Fibroblast of villous mesenchyme (primary cell): ENCODE data around the gene CPTP. TPM values are rescaled to one million over a fixed set of nuclear protein-coding genes. Genes with fewer than 3 reads are reported as not detected.

Experiments
- DNase-seq: peaks from one replicate; pipeline ENCODE4 v3.0.0-alpha.2; 2010; ENCODE audit warnings: low read depth
- H3K4me3 ChIP-seq: 2 replicates; pipeline ENCODE4 v1.5.1; 2011; ENCODE audit warnings: low read depth, mild to moderate bottlenecking, low read length
- total RNA-seq: library from RNA; depleted of rRNA; stranded (reverse); fragments of >200 nt; gene quantifications from 2 replicates; pipeline ENCODE4 v1.2.3, GENCODE V29; 2012
- TF ChIP-seq, protein P1 (sequence below): IDR thresholded peaks from 2 replicates; pipeline ENCODE4 v1.5.1; 2012; ENCODE audit warnings: low read depth, mild to moderate bottlenecking, low read length; ENCODE audit not compliant: insufficient read depth

The CPTP gene
- total RNA-seq, 1 donor: 11.7 TPM

DNA sequence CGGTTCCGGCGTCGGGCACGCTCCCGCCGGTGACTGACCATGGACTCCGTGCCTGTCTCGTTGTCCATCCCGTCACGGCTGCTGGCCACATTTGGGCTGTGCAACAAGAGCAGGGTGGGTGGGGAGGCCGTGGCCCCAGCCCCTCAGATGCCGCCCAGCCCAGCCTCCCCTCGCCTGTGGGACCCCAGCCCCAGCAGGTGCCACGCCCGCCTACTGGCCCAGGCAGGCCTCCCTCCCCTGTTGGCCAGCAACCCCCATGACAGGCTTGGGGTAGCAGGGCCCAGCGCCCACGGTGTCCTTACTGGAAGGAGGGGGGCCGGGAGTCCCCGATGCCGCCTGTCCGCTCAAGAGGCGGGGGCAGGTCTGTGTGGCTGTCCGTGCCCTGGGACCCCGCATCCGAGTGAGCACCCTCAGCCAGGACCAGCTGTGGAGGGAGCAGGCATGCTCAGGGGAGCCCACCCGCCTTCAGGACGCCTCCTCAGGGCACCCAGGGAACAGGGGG, 17.5 kb downstream of the CPTP start:
- TF ChIP-seq, protein P1, sequence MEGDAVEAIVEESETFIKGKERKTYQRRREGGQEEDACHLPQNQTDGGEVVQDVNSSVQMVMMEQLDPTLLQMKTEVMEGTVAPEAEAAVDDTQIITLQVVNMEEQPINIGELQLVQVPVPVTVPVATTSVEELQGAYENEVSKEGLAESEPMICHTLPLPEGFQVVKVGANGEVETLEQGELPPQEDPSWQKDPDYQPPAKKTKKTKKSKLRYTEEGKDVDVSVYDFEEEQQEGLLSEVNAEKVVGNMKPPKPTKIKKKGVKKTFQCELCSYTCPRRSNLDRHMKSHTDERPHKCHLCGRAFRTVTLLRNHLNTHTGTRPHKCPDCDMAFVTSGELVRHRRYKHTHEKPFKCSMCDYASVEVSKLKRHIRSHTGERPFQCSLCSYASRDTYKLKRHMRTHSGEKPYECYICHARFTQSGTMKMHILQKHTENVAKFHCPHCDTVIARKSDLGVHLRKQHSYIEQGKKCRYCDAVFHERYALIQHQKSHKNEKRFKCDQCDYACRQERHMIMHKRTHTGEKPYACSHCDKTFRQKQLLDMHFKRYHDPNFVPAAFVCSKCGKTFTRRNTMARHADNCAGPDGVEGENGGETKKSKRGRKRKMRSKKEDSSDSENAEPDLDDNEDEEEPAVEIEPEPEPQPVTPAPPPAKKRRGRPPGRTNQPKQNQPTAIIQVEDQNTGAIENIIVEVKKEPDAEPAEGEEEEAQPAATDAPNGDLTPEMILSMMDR: no peak
- DNase-seq: no peak

DNA sequence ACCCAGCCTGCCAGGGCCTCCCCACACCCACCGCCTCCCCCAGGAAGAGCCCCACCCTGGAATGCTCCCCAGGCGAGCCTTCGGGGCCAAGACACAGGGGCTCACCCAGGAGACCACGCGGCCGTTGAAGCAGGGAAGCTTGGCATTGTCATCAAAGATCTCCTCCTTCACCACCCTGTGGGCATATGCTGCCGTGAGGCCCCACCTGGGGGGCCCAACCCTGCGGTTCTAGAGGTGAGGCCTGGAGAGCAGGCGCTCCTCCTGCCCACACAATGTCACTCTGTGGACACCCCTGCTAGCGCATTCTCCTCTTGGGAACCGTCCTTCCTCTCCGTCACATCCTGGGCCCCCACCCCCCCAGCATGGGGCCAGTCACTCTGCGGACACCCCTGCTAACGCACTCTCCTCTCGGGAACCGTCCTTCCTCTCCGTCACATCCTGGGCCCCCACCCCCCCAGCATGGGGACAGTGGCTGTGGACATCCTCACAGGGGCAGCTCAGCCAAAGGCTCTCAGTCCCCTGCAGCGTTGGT, 18.0 kb downstream of the CPTP start:
- H3K4me3 ChIP-seq: no peak overlapping the region
- TF ChIP-seq, protein P1: no peak
- no peak for DNase-seq

More for the DNA sequence above, 17.5 kb downstream of the CPTP start:
- H3K4me3 ChIP-seq: no peak overlapping the region

DNA sequence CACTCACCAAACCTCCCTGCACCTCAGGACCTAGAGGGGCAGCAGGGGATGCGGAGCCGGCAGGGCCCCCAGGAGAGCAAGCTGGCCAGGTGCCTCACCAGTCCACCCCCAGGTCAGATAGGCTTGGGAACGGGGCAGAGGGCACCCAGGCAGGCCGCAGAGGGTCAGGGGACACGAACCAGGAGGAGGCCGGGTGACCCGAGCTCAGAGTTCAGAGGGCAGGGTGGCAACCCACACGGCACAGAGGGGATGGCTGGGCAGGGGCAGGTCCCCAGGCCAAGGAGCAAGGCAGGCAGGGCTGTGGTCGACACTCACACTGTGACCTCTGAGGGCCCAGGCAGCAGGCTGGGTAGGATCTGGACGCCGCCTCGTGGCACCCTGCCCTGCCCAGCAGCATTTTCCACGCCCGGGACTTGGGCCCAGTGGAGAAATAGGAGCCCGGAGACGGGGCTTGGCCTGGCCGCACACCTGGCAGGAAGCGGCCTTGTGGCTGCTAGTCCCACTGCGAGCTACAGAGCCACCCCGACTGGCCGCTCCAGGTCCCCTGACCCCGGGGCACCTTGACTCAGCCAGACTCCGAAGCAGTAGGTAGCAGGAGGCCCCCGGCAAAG, 19.3 kb downstream of the CPTP start:
- TF ChIP-seq, protein P1: no peak
- DNase-seq: no peak
- H3K4me3 ChIP-seq: no peak overlapping the region

DNA sequence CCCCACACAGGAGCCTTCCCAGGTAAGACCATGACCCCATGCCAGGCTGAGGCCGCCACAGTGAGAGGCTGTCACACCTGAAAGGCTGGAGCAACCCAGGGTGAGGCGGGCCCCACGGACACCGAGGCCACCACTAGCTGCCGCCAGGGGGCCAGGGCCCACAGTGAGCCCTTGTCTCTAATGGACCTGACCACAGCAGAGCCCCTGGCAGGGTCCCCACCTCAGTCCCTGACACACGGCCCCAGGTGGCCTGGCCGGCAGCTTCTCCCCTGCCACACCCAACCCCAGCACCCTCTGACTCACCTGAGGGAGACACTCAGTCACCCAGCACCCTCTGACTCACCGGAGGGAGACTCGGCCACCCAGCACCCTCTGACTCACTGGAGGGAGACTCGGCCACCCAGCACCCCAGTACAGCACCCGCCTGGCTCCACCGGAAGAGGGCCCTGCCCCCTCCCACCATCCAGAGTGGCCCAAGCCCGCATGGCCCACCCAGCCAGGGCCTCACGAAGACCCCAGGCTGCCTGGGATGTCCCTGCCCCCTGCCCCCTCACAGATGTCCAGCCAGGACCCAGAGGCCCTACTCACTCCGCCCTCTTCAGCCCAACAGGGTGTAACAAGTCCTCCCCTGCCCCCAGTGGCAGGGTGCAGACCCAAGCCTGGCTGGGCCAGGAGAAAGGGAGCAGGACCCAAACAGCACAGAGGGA, 20.2 kb downstream of the CPTP start:
- H3K4me3 ChIP-seq: no peak overlapping the region
- DNase-seq: peak; percentile 75
- TF ChIP-seq, protein P1: peak; percentile 48

DNA sequence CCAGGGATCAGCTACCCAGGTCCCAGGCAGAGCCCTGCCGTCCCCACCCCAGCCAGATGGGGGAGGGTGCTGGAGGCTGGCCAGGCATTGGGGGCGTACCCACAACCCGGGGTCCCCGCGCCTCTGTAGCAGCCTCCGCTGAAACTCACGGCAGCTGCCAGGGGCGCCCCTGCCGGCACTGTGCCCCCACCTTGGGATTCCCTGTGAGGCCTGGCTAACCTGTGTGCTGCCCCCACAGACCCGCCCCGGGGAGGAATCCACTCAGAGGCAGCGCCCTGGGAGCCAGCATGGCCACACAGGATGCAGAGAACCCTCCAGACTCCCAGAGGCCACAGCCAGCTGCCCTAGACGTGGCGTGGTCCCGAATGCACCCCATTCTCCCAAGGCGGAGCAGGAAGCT, 20.8 kb downstream of the CPTP start:
- TF ChIP-seq, protein P1: no peak
- no peak for DNase-seq
- no peak overlapping the region for H3K4me3 ChIP-seq

DNA sequence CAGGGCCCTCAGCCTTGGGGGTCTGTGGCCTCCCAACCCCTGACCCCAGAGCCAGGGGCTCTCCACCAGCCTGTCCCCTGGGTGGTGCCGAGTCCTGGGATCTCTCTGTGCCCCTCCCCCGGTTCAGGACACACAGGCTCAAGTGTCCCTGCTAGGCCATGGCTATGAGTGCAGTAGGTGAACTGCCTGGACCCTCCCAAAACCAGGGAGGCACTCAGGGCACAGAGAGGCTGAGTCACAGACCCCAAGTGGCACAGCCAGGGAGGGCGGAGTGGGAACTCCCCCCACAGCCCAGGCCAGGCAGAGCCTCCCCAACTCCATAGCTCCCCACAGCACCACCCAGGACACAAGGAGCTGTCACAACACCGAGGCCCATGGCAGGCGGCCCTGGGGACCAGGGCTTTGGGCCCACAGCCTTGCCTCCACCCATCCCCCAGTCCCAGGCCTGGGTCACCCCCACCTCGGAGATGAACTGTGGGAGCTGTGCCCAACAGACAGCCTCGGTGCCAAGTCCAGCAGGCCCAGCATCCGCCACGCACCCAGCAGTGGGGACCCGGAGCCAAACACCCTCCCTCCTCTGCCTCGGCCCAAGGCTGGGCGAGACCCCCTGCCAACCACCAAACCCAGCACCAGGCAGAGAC, 21.4 kb downstream of the CPTP start:
- DNase-seq: no peak
- TF ChIP-seq, protein P1: no peak
- H3K4me3 ChIP-seq: no peak overlapping the region
